Neural cell (in vitro differentiated cells): ENCODE measurements around the gene MRPS10.

Experiments
- EZH2 ChIP-seq: fragments of 200-600, 300-800 bp; shearing (Covaris generic), sonication (generic); IDR thresholded peaks from 2 replicates; pipeline ENCODE4 v1.6.1; 2014; ENCODE audit warnings: antibody characterized with exemption, low read length, borderline replicate concordance, mild to moderate bottlenecking; ENCODE audit not compliant: insufficient read depth, poor library complexity, severe bottlenecking
- TF ChIP-seq, protein P1 (sequence below): fragments of 450-650 bp; IDR thresholded peaks from 2 replicates; pipeline ENCODE4 v1.5.1; 2014; ENCODE audit warnings: antibody characterized with exemption, mild to moderate bottlenecking, moderate library complexity; ENCODE audit not compliant: poor library complexity, severe bottlenecking

DNA sequence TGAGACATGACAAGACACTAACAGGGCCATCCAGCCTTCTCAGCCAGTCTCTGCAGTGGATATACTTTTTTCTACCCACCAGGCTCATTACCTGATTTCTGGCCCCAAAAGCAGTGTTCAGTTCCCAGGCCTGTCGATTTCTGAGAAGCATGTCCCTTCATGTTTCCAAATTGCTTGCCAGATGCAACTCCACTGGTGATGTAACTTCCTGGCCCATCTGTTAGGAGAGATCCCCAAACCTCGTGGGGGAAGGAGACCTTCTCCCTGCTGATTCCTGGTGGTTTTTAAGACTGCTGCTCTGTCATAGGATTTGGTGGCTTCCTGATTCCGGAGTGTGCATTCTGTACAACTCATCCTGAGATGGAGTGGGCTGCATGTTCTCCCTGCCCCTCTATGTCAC, 31.6 kb upstream of the MRPS10 start:
- no peak for TF ChIP-seq EZH2
- TF ChIP-seq, protein P1, sequence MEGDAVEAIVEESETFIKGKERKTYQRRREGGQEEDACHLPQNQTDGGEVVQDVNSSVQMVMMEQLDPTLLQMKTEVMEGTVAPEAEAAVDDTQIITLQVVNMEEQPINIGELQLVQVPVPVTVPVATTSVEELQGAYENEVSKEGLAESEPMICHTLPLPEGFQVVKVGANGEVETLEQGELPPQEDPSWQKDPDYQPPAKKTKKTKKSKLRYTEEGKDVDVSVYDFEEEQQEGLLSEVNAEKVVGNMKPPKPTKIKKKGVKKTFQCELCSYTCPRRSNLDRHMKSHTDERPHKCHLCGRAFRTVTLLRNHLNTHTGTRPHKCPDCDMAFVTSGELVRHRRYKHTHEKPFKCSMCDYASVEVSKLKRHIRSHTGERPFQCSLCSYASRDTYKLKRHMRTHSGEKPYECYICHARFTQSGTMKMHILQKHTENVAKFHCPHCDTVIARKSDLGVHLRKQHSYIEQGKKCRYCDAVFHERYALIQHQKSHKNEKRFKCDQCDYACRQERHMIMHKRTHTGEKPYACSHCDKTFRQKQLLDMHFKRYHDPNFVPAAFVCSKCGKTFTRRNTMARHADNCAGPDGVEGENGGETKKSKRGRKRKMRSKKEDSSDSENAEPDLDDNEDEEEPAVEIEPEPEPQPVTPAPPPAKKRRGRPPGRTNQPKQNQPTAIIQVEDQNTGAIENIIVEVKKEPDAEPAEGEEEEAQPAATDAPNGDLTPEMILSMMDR, result no peak
